Hindlimb muscle (tissue), 1 donor: ENCODE data around the gene NKX1-2. TPM values are rescaled to one million over a fixed set of nuclear protein-coding genes. Genes with fewer than 3 reads are reported as not detected.

Source experiments
- DNase-seq: peaks from one replicate; pipeline ENCODE4 v3.0.0-alpha.2; 2013
- polyA plus RNA-seq: library from polyadenylated mRNA; unstranded; fragments of 120-200 nt; gene quantifications from one replicate; pipeline ENCODE4 v1.2.1, GENCODE V29; 2013; ENCODE audit not compliant: insufficient read length

Gene NKX1-2
- polyA plus RNA-seq, 1 donor: not detected

GRCh38 chr10:124474514-124475070 lies 24.8 kb upstream of the NKX1-2 start:
- DNase-seq: no peak

DNA sequence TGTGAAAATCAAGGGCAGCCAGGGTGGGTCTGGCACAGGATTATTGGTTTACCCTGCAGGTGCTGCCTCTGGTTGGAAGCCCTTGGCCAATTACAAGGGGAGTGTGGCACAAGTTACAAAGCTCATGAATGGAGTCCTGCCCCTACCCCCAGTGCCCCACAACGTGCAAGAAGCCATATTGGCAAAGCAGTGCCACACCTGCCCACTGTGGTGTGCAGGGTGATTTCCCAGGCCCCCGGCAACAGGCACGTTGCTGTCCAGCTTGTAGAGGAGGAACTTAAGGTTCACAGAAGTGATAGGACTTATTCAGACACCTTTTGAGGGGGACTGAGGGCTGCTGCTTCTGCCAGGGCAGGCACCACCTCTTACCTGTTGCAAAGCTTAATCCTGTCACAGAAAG lies 23.2 kb upstream of the NKX1-2 start:
- DNase-seq: no peak

GRCh38 chr10:124472071-124472470 lies 22.2 kb upstream of the NKX1-2 start:
- DNase-seq: no peak

DNA sequence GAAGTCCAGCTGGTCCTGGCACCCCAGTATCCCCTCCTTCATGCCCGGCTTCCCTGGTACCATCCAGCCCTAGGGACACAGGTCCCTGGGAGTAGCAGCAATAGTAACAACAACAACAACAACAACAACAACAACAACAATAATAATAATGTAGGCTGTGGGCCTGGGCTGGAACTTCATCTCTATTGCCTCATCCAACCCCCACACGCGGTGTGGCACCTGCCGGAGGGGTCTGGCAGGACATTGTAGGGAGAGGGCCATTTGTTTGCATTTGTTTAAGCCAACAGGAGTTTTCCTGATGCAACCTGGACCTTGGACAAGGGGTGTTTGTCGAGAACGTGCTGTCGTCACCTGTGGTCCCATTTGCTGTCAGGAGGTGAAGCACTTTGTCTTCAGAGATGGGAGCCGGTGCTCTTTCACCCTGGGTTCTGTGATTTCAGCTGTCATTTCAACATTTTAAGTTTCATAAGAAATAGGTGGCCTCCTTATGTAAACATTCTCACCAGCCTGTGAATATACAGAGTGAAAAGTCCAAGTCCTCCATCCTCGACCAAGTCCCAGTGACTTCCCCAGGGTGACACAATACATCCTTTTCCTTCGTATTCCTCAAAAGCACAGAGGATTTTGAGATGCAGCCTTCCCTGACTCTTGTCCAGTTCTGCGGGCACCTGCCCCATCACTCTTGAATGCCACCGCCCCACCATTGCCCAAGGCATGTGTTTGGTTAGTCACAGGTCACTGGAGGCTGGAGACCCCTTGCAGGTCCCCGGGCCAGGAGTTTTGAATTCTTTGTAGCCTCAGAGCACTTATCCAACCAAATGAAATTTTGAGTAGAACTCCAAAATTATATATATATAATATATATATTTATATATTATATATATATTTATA lies 21.0 kb upstream of the NKX1-2 start:
- no peak for DNase-seq

- no peak for DNase-seq
Measured at GRCh38 chr10:124469956-124470484, 20.2 kb upstream of the NKX1-2 start.

DNA sequence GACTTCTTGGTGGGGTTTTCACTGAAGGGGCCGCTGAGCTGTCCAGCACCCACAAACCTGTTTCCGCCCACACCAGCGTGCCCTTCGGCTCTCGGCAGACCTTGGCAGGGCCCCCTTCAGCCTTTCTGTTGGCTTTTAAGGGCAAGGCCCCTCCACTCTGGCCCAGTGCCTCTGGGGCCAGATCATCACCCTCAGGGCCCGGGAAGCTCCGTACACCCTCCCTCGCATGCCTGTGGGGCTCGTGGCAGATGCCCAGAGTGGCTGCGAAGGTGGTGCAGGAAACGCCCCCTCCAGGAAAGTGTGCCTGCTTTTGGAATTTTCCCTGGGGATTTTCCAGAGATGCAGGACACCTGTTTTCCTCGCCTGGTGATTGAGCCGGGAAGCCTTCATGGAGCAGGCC lies 18.8 kb upstream of the NKX1-2 start:
- no peak for DNase-seq

DNA sequence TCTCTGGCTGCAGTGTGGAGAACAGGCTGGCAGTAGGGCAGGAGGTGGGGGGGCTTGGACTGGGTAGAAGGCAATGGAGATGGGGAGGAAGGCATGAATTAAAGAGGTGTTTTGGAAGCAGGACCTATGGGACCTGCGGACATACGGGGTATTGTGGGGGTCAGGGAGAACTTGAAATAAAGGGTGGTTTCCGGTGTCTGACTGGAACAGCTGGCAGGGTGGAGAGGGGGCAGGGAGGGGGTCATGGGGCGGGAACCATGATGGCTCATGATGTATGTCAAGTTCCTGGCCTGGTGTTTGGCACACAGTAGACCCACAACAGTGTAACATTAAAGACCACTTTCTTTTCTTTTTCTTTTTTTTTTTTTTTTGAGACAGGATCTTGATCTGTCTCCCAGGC lies 17.3 kb upstream of the NKX1-2 start:
- no peak for DNase-seq

DNA sequence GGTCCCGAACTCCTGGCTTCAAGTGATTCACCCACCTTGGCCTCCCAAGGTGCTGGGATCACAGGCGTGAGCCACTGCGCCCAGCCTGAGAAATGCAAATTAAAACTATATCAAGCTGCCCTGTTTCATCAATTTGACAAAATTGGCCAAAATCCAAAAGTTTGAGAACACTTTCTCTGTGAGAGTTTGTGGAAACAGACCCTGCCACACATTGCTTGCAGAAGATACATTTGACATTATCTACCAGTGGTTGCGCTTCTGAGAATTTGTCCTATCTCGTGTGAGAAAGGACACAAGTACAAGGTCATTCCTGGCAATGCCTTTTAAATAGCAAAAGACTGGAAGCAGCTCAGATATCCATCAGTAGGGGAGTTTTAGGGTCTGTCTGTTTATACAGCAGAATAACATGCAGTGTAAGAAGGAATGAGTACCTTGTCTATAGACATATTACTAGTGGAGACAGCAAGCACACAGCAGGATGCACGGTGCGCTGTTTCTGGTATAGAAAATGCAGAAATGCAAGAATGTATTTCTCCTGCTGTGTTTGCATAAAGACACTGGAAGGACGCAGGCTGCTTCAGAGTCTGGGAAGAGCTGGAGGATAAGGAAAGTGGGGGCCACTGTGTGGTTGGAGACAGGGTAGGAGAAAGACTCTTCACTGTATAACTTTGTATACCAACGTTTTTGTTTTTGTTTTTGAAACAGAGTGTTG lies 16.1 kb upstream of the NKX1-2 start:
- no peak for DNase-seq

DNA sequence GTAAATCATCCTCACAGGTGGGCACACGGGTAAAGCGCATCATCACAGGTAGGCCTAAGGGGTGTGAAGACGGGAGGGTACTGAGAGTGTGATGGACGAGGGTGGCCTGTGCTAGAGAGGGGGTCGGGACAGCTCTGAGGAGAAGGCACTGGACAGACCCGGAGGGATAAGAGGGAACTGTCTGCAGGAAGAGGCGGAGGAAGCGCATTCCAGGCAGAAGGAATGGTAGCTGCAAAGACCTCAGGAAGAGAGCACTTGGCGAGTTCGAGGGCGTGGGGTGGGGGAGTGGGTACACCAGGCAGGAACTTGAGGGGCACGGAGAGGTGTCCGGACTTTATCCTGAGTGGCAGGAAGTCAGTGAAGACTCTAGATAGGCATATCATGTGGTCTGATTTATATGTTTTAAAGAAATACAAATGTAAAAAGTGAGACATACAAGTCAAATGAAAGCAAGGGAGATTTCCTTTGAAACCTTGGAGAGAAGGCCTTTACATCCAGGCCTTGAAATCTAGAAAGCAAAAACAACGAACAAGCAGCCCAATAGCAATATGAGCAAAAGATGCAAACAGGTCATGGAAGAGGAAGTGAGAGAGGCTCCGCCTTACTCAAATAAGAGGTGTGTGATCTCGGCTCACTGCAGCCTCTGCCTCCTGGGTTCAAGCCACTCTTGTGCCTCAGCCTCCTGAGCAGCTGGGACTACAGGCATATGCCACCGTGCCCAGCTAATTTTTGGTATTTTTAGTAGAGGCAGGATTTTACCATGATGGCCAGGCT lies 15.4 kb upstream of the NKX1-2 start:
- no peak for DNase-seq

- no peak for DNase-seq
Measured at GRCh38 chr10:124464028-124464965, 14.5 kb upstream of the NKX1-2 start.

GRCh38 chr10:124462348-124462695 lies 12.5 kb upstream of the NKX1-2 start:
- DNase-seq: no peak

DNA sequence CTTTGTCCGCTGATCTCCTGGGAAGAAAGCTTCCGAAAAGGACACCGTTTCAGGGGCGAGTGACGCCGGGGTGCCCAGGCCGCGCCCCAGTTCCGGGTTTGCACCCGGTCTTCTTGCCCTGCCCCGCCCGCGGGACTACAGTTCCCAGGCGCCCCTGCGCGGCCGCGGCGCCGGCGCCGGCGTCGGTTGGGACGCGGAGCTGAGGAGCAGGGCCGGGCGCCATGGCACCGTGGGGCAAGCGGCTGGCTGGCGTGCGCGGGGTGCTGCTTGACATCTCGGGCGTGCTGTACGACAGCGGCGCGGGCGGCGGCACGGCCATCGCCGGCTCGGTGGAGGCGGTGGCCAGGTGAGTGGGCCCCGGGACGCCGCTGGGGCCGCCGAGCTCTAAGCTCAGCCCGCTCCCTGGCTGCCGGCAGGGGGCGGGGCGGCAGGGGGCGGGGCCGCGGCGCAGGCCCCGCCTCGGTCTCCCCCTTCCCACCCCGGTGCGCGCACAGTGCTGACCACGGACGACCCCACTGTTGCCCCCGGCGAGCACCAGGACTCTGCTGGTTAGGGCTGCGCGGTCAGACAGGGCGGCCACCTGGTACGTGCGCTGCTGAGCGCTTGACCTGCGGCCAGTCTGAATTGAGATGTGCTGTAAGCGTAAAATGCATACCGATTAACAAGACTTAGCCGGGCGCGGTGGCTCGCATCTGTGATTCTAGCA lies 12.0 kb upstream of the NKX1-2 start, which contains the start of gene LHPP:
Gene LHPP (plus strand): TSS at position 182 of the 706 bp plus-strand sequence. CDS start 40 bp downstream, at position 222.
- DNase-seq: peak; percentile 88

DNA sequence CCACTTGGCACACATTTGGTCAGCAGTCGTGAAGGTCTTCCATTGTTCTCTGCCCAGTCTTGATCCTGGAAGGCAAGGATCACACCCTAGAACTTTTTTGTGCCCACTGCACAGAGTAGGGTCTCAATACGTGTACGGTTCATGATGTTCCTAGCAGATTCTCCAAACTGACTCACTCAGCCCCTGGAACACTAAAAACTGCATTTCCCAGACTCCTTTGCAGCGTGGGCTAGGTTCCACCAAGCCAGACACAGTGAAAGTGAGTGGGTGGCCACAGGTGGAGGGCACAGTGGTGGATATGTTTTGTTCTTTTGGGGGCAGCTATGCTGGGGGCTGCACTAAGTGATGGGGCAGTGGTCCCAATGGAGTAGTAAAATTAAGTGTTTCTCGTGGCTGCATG lies 10.3 kb upstream of the NKX1-2 start:
- DNase-seq: no peak

DNA sequence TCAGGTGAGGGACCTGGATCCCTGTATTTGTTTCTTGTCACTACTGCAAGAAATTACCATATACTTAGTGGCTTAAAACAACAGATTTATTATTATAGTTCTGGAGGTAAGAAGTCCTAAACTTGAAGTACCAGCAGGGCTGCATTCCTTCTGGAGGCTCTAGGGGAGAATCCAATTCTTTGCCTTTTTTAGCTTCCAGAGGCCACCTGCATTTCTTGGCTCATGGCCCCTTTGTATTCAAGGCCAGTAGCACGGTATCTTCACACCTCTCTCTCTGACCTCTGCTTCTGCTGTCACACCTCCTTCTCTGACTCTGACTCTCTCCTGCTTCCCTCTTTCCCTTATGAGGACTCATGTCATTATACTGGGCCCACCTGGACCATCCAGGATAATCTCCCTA lies 9.6 kb upstream of the NKX1-2 start:
- DNase-seq: no peak

DNA sequence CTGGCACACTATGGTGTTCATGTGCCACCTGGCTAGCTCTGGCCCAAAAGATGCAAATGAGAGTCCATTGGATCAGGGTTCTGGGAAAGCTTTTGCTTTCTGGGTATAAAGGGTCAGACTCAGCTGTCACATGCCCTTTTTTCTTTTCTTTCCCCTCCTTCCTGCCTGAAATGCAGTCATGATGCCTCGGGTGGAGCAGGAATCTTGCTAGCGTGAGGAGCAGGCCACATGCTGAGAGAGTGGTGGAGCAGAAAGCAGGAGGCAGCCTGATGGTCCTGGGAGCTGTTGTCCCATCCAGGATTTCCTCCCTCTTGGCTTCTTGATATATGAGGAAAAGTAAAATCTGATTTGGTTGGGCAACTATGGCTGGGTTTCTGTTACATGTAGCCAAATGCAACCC lies 9.1 kb upstream of the NKX1-2 start:
- no peak for DNase-seq

GRCh38 chr10:124458473-124458872 lies 8.6 kb upstream of the NKX1-2 start:
- DNase-seq: no peak

GRCh38 chr10:124455441-124455840 lies 5.6 kb upstream of the NKX1-2 start:
- no peak for DNase-seq

GRCh38 chr10:124453960-124454610 lies 4.2 kb upstream of the NKX1-2 start:
- DNase-seq: no peak

DNA sequence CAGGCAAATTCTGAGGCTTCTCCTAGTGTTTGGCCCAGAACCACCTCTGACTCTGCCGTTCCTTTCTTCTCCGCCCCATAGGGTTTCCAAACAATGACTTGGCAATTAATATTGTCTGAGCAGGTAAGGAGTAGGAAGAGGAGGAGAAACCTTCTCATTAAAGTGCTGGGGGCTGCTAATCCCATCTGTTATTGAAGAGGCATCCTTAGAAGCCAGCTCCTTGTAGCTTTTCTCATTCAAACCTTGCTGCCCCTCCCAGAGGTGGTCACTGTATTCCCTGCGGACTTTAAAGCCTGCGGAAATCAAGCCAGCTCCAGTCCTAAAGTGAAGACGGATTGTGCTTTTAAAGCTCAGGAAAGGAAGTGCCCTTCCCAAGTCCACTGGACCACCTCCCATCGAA lies 1.4 kb upstream of the NKX1-2 start:
- DNase-seq: no peak

DNA sequence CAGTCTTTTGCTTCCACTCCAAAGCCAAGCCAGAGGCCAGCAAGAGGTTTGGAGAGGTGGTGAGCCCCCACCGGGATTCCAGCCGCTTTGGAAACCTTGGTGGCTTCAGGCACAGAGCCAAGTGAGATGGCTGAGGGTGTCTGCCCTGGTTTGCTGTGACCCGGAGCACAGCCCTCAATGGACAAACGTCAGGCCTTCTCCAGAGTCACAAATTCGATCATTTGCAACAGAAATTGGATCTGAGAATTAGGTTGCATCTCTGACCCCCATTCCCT lies 885 bp upstream of the NKX1-2 start:
- DNase-seq: no peak
